ENCODE results near the gene AARS2. TPM values are rescaled to one million over a fixed set of nuclear protein-coding genes. Genes with fewer than 3 reads are reported as not detected.
A peak's percentile ranks its signal among the peaks of the same experiment; 100 is the strongest.

Gene AARS2
- total and polyA plus RNA-seq, 4 donors: 1.9 to 9.6 (median 6.9) TPM

- no peaks in the 10 kb centered on the region for H3K27me3 ChIP-seq (ENCODE audit: control insufficient read depth in 4 of 4, insufficient read depth in 4 of 4, low read length in 3 of 4)
- TF ChIP-seq NR2F2 (IDR thresholded peaks at IDR 0.05): no peak
- TF ChIP-seq RAD21 (IDR thresholded peaks at IDR 0.05): no peak
- TF ChIP-seq HNF4G (IDR thresholded peaks at IDR 0.05): no peak
- TF ChIP-seq EGR1 (IDR thresholded peaks at IDR 0.05; ENCODE audit: low read depth in 2 of 2): no peak
- TF ChIP-seq, protein P1, sequence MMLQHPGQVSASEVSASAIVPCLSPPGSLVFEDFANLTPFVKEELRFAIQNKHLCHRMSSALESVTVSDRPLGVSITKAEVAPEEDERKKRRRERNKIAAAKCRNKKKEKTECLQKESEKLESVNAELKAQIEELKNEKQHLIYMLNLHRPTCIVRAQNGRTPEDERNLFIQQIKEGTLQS (IDR thresholded peaks at IDR 0.05): no peak
- TF ChIP-seq, protein P2, sequence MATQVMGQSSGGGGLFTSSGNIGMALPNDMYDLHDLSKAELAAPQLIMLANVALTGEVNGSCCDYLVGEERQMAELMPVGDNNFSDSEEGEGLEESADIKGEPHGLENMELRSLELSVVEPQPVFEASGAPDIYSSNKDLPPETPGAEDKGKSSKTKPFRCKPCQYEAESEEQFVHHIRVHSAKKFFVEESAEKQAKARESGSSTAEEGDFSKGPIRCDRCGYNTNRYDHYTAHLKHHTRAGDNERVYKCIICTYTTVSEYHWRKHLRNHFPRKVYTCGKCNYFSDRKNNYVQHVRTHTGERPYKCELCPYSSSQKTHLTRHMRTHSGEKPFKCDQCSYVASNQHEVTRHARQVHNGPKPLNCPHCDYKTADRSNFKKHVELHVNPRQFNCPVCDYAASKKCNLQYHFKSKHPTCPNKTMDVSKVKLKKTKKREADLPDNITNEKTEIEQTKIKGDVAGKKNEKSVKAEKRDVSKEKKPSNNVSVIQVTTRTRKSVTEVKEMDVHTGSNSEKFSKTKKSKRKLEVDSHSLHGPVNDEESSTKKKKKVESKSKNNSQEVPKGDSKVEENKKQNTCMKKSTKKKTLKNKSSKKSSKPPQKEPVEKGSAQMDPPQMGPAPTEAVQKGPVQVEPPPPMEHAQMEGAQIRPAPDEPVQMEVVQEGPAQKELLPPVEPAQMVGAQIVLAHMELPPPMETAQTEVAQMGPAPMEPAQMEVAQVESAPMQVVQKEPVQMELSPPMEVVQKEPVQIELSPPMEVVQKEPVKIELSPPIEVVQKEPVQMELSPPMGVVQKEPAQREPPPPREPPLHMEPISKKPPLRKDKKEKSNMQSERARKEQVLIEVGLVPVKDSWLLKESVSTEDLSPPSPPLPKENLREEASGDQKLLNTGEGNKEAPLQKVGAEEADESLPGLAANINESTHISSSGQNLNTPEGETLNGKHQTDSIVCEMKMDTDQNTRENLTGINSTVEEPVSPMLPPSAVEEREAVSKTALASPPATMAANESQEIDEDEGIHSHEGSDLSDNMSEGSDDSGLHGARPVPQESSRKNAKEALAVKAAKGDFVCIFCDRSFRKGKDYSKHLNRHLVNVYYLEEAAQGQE (IDR thresholded peaks at IDR 0.05): no peak
- H3K27ac ChIP-seq (ENCODE audit: low read depth in 1 of 2, low read length in 2 of 2): no peak overlapping the region
- H3K4me3 ChIP-seq (ENCODE audit: low read depth in 1 of 3, low read length in 3 of 3): no peak overlapping the region
- 84% methylated on average over 12 of the region's 12 CpGs for WGBS
- peaks cover 7 to 61% (median 49%) of the 10 kb centered on the region in 4 donors for H3K36me3 ChIP-seq (ENCODE audit: control insufficient read depth in 4 of 4, insufficient read depth in 3 of 4, low read depth in 1 of 4, low read length in 3 of 4)
- no peak overlapping the region for H3K9ac ChIP-seq (ENCODE audit: low read depth in 1 of 2, low read length in 2 of 2)
- peaks cover 2 to 36% (median 17%) of the 10 kb centered on the region in 4 donors for H3K4me1 ChIP-seq (ENCODE audit: control insufficient read depth in 4 of 4, insufficient read depth in 4 of 4, low read length in 3 of 4)
- DNase-seq (ENCODE audit: low spot score): no peak
- H3K9me3 ChIP-seq (ENCODE audit: control insufficient read depth in 4 of 4, low read length in 3 of 4): no peaks in the 10 kb centered on the region
Observed at GRCh38 chr6:44254191-44255104, 58.7 kb downstream of the AARS2 start.

GRCh38 chr6:44253307-44254101 lies 59.6 kb downstream of the AARS2 start:
- H3K4me3 ChIP-seq (ENCODE audit: low read depth in 1 of 3, low read length in 3 of 3): no peak overlapping the region
- 69% methylated on average over 10 of the region's 10 CpGs for WGBS
- peaks cover 10 to 64% (median 52%) of the 10 kb centered on the region in 4 donors for H3K36me3 ChIP-seq (ENCODE audit: control insufficient read depth in 4 of 4, insufficient read depth in 3 of 4, low read depth in 1 of 4, low read length in 3 of 4)
- H3K27me3 ChIP-seq (ENCODE audit: control insufficient read depth in 4 of 4, insufficient read depth in 4 of 4, low read length in 3 of 4): no peaks in the 10 kb centered on the region
- H3K27ac ChIP-seq (ENCODE audit: low read depth in 1 of 2, low read length in 2 of 2): no peak overlapping the region
- no peaks in the 10 kb centered on the region for H3K9me3 ChIP-seq (ENCODE audit: control insufficient read depth in 4 of 4, low read length in 3 of 4)
- TF ChIP-seq HNF4A (conservative IDR thresholded peaks at IDR 0.05): no peak
- peak; percentile 26 to 69 for TF ChIP-seq RAD21 (IDR thresholded peaks at IDR 0.05)
- TF ChIP-seq RXRA (IDR thresholded peaks at IDR 0.05): peak in 1 of 2 donors; percentile 41
- TF ChIP-seq, protein P2 (IDR thresholded peaks at IDR 0.05): no peak
- TF ChIP-seq CTCF (IDR thresholded peaks at IDR 0.05; ENCODE audit: low read depth, low read length, missing input control): peak; percentile 29
- TF ChIP-seq, protein P1 (IDR thresholded peaks at IDR 0.05): no peak
- no peak for TF ChIP-seq EGR1 (IDR thresholded peaks at IDR 0.05; ENCODE audit: low read depth in 2 of 2)
- DNase-seq (ENCODE audit: low spot score): peak; percentile 76
- H3K4me1 ChIP-seq (ENCODE audit: control insufficient read depth in 4 of 4, insufficient read depth in 4 of 4, low read length in 3 of 4): peaks cover 4 to 45% (median 26%) of the 10 kb centered on the region in 4 donors
- no peak overlapping the region for H3K9ac ChIP-seq (ENCODE audit: low read depth in 1 of 2, low read length in 2 of 2)
